ENCODE data around the gene PITPNM2.
"Not testable (repeated sequence)": the region's sequence is repeated elsewhere in the genome, so short reads cannot be mapped to it uniquely, and the experiment has no call there.

The PITPNM2 gene

DNA sequence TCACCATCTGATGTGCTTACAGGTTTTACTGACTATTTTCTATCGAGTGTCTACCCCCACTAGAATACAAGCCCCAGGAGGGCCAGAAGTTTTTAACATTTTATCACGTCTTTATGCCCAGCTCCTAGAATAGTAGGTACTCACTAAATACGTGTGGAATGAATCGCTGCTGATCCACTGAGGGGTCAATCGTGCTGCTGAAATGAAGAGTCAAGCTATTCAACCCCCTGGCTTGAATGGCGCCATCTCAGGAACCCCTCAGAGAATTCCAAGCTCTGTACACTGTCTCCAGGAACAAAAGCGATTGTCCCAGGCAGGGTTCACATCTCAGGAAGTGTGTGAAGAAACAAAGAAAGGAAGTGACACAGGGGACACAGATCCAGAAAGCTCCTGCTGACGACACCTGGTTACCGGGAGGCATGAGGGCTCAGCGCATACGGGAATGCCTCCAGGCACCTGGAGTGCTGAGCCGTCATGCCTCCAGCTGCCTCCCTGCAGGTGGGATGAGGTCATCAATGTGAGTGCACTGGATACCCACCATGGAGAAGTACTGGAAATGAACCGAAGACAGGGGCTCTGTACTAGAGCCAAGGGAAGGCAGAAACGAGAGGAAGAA, 45.6 kb downstream of the PITPNM2 start:
- no peak overlapping the region for H3K4me3 ChIP-seq (ENCODE audit: low read length)
- no peak for TF ChIP-seq ZNF274 (IDR thresholded peaks at IDR 0.05; ENCODE audit: low read depth, low read length)

DNA sequence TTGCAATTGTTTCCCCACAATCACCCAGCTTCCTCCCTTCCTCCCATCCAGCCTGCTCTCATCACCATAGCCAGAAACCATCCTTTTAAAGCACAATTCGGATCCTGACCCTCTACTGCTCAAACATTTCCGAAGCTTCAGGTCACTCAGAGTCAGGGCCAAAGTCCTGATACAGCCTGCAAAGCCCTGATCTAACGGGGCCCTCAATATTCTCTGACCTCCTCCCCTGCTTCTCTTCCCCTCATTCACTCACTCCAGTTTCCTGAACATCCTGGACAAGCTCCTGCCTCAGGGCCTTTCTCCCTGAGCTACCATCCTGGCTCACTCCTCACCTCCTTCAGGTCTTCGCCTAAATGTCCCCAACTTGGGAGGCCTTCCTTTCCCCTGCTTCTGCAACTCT, 46.1 kb downstream of the PITPNM2 start:
- no peak overlapping the region for H3K4me3 ChIP-seq (ENCODE audit: low read length)
- TF ChIP-seq ZNF274 (IDR thresholded peaks at IDR 0.05; ENCODE audit: low read depth, low read length), result no peak

DNA sequence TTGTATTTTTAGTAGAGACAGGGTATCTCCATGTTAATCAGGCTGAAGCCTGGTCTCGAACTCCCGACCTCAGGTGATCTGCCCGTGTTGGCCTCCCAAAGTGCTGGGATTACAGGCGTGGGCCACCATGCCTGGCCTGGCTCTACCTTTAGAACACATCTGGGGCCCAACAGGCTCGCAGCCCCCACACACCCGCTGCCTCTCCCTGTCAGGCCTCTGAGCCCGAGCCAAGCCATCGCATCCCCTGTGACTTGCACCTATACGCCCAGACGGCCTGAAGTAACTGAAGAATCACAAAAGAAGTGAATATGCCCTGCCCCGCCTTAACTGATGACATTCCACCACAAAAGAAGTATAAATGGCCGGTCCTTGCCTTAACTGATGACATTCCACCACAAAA, 46.8 kb downstream of the PITPNM2 start:
- H3K4me3 ChIP-seq (ENCODE audit: low read length), result not testable (repeated sequence)

DNA sequence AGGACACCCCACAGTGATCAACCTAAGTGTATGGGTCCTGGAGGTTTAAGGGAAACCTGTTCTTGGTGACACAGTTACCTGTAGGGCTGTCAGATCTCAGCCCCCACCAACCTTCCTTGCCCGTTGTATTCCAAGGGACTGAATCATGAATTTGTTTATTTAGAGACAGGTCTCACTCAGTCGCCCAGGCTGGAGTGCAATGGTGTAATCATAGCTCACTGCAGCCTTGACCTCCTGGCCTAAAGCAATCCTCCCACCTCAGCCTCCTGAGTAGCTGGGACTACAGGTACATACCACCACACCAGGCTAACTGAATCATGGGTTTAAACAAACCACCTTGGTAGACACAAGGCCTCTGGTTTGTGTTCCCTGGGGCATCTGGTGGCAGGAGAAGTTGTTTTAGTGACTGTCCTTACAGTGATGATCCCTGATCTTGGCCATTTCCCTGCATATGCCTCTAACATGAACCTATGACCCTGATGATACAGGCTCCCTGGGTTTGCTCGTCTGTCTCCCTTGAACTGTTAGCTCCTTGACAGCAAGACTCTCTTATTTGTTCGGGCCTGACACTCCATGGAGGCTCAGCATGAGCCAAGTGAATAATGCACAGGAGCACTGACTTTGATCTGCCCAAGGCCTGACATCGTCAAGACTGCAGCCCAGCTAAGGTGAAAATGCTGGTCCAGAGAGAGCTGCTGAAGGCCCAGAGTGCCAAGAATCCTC, 47.9 kb downstream of the PITPNM2 start:
- no peak overlapping the region for H3K4me3 ChIP-seq (ENCODE audit: low read length)
- no peak for TF ChIP-seq ZNF274 (IDR thresholded peaks at IDR 0.05; ENCODE audit: low read depth, low read length)

DNA sequence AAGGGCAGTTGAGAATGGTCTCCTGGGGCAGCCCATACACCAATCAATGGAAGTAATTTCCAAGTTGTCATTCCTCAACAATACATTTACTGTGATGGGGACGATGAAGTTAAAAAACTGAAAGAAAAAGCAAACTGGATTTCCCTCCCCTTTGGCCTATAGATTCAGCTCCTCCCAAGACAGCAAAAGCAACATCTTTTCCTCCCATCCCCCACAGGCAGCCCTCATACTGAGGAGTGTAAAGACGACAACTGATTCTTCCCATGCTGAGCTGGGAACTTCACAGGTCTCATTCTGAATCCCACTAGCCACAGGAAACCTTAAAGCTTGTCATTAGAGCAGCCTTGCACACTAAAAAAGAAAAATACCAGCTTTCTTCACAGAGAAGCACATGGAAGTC, 48.5 kb downstream of the PITPNM2 start:
- TF ChIP-seq ZNF274 (IDR thresholded peaks at IDR 0.05; ENCODE audit: low read depth, low read length), result no peak

DNA sequence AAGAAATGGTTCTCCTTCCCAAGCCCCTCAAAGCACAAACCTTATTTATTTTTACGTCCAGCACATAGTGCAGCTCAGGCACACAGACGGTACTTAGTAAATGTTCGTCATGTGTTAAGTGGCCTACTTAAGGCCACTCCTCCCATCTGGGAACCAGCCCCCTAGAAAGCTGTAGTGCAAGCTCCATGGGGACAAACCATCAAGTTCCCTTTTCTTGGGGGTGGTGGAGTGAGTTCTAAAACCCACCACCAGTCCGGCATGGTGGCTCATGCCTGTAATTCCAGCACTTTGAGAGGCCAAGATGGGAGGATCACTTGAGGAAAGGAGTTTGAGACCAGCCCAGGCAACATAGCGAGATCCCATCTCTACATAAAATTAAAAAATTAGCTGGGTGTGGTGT, 49.4 kb downstream of the PITPNM2 start:
- no peak overlapping the region for H3K4me3 ChIP-seq (ENCODE audit: low read length)
- TF ChIP-seq ZNF274 (IDR thresholded peaks at IDR 0.05; ENCODE audit: low read depth, low read length), result no peak

More for the DNA sequence above, 48.5 kb downstream of the PITPNM2 start:
- H3K4me3 ChIP-seq (ENCODE audit: low read length), result no peak overlapping the region
